Motor neuron (in vitro differentiated cells): ENCODE measurements around the gene PAK5. TPM values are rescaled to one million over a fixed set of nuclear protein-coding genes. Genes with fewer than 3 reads are reported as not detected.
"Not testable (repeated sequence)": the region's sequence is repeated elsewhere in the genome, so short reads cannot be mapped to it uniquely, and the experiment has no call there.

Source experiments
- ATAC-seq, 8 experiments: fragments of 200-7000 bp; cut with Tn5 transposase; replicated peaks in 6 of 8; 2 replicates each; pipeline ENCODE4 v1.8.0; 2021; ENCODE audit warnings: mild to moderate bottlenecking in 8 of 8, moderate library complexity in 8 of 8
- H3K27ac ChIP-seq, 2 donors: fragments of 250-450 bp; sonication (Bioruptor Pico); 2 replicates each; pipeline ENCODE4 v1.9.0; 2021; ENCODE audit warnings: antibody characterized with exemption in 2 of 2, mild to moderate bottlenecking in 2 of 2, moderate library complexity in 1 of 2
- H3K4me1 ChIP-seq, 2 donors: fragments of 250-450 bp; sonication (Bioruptor Pico); replicated peaks in 1 of 2; 2 replicates each; pipeline ENCODE4 v1.6.1; 2021; ENCODE audit warnings: antibody characterized with exemption in 2 of 2, mild to moderate bottlenecking in 2 of 2, moderate library complexity in 1 of 2
- H3K4me3 ChIP-seq, 5 donors: fragments of 250-450 bp; sonication (Bioruptor Pico); 2 replicates each; pipeline ENCODE4 v1.9.0; 2021; ENCODE audit warnings: antibody characterized with exemption in 5 of 5, mild to moderate bottlenecking in 5 of 5, moderate library complexity in 4 of 5
- WGBS, 10 experiments: fragments of 450-650 bp; shearing (Covaris generic); methylation state at CpG; one replicate each; pipeline ENCODE4 v1.0.0; 2022; 5-methylcytosine and 5-hydroxymethylcytosine counted together
- in situ Hi-C, 9 experiments: fragments of 400-800 bp; cut with MboI; loops; one replicate each; pipeline ENCODE4 v1.15.0; 2021; ENCODE audit warnings: low sequenced_read_pairs in 9 of 9, low pct_unique_long_range_greater_than_20kb in 2 of 9; ENCODE audit not compliant: unreplicated experiment in 9 of 9
- total RNA-seq, 8 experiments: library from RNA; unstranded; fragments of 300-600 nt; gene quantifications; 2 replicates each; pipeline versions ENCODE4 v1.2.3 to v1.2.4, GENCODE V29; 2022

The PAK5 gene
- total RNA-seq, 8 experiments from 2014 or later, result 2.7 to 20.0 (median 12.5) TPM

GRCh38 chr20:9647741-9648140, 191.1 kb downstream of the PAK5 start:
- in situ Hi-C loops, result loop anchor here in 2 of 9 experiments (25.0 kb wide), 1 partner anchor 265 kb away; no protein-coding TSS in a partner anchor
- no peak for ATAC-seq
- Histone ChIP-seq H3K4me1 (no peaks in the 10 kb centered on the region), H3K27ac (no peak overlapping the region), H3K4me3 (no peak overlapping the region)
- 50 to 86% (median 65%) methylated on average over 1 to 2 of the region's 2 CpGs; no CpG with 5 or more reads in 5 of the 10 experiments for WGBS, 10 experiments

GRCh38 chr20:9646375-9646774, 192.5 kb downstream of the PAK5 start:
- no peak overlapping the region for H3K4me3 ChIP-seq
- H3K27ac ChIP-seq, result no peak overlapping the region
- H3K4me1 ChIP-seq, result no peaks in the 10 kb centered on the region
- in situ Hi-C loops, result loop anchor here in 2 of 9 experiments (25.0 kb wide), 1 partner anchor 266 kb away; no protein-coding TSS in a partner anchor
- WGBS, 10 experiments, result 0 to 100% (median 84%) methylated on average over 1 to 3 of the region's 3 CpGs; no CpG with 5 or more reads in 1 of the 10 experiments
- peak in 1 of 8 experiments; percentile 57 for ATAC-seq

DNA sequence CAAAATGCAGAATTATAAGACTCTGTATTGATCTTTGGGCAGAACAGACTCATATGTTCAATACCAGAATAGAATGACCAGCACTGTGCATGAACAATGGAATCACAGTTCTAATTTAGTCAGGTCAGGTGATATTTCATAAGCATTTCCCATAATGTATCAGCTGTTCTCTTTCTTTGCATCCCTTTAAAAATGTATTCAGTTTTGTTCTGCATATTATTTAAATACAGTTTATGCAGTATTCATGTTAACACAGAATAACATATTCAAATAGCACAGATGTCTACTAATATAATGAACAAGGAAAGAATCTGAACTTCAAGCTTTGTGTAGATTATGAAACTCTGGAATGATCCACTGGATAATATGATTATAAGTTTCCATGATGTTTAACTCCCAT, 196.0 kb downstream of the PAK5 start:
- Histone ChIP-seq H3K4me1 (no peaks in the 10 kb centered on the region), H3K4me3 (no peak overlapping the region), H3K27ac (no peak overlapping the region)
- ATAC-seq, result peak in 4 of 8 experiments; percentile 21 to 97 (median 86)
- in situ Hi-C loops, result loop anchor here in 2 of 9 experiments (25.0 kb wide), 1 partner anchor 269 kb away; no protein-coding TSS in a partner anchor

DNA sequence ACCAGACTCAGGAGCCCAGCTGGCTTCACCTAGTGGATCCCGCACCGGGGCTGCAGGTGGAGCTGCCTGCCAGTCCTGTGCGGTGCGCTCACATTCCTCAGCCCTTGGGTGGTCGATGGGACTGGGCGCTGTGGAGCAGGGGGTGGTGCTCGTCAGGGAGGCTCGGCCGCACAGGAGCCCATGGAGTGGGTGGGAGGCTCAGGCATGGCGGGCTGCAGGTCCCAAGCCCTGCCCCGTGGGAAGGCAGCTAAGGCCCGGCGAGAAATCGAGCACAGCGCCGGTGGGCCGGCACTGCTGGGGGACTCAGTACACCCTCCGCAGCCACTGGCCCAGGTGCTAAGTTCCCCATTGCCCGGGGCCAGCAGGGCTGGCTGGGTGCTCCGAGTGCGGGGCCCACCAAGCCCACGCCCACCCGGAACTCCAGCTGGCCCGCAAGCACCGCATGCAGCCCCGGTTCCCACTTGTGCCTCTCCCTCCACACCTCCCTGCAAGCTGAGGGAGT, 197.3 kb downstream of the PAK5 start:
- not testable (repeated sequence) for H3K4me1 ChIP-seq, ATAC-seq, H3K4me3 ChIP-seq, H3K27ac ChIP-seq
- WGBS, 10 experiments, result 100% methylated on average over 2 of the region's 26 CpGs; no CpG with 5 or more reads in 9 of the 10 experiments
- in situ Hi-C loops, result loop anchor here in 2 of 9 experiments (25.0 kb wide), 1 partner anchor 271 kb away; no protein-coding TSS in a partner anchor

GRCh38 chr20:9637889-9638288, 201.0 kb downstream of the PAK5 start:
- in situ Hi-C loops, result loop anchor here in 2 of 9 experiments (25.0 kb wide), 1 partner anchor 274 kb away; no protein-coding TSS in a partner anchor

DNA sequence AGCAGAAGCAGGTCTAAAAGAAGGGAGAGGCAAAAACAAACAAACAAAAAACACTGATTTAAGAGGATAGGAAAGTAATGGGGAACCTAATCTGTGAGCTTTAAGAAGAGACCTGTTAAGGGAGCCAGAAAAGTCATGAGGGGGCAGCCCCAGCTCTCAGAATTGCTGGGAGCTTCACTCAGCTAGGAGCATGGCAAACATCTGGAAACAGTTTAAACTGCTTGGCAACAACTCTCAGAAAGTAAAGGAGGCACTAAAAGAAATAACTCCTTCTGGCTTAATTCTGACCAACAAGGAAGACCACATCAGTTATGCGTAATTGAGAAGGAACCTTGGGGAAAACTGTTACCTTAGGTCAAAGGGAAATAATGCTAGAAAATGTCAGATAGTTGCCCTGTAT, 203.1 kb downstream of the PAK5 start:
- in situ Hi-C loops, result loop anchor here in 2 of 9 experiments (25.0 kb wide), 1 partner anchor 277 kb away; no protein-coding TSS in a partner anchor
- Histone ChIP-seq H3K4me1 (no peaks in the 10 kb centered on the region), H3K27ac (no peak overlapping the region), H3K4me3 (no peak overlapping the region)
- 11 to 100% (median 84%) methylated on average over 1 of the region's 1 CpG for WGBS, 10 experiments
- ATAC-seq, result peak in 2 of 8 experiments; percentile 19 to 54

More at GRCh38 chr20:9637889-9638288, 201.0 kb downstream of the PAK5 start:
- WGBS, 10 experiments, result 16 to 100% (median 76%) methylated on average over 1 to 2 of the region's 2 CpGs; no CpG with 5 or more reads in 2 of the 10 experiments
- H3K4me3 ChIP-seq, result no peak overlapping the region
- H3K27ac ChIP-seq, result no peak overlapping the region
- H3K4me1 ChIP-seq, result no peaks in the 10 kb centered on the region
- ATAC-seq, result peak in 3 of 8 experiments; percentile 60

DNA sequence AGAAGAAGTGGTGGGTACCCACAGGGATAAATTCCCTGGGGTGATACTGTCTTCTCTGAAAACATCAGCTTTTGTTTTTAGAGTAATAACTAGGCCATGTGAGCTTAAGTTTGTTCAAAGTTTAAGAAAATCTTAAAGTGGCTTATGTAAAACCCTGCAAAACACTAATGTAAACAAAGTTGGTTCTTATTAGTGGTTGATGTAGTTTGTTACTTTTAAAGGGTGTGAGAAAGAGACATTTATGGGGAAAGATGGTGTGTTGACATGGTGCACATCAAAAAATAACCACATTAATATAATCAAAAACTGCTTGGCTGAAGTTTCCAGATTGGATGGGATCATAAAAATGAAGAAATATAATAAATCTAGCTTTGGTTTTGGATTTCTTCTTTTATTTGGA, 204.5 kb downstream of the PAK5 start:
- H3K27ac ChIP-seq, result no peak overlapping the region
- H3K4me3 ChIP-seq, result no peak overlapping the region
- in situ Hi-C loops, result loop anchor here in 2 of 9 experiments (25.0 kb wide), 1 partner anchor 278 kb away; no protein-coding TSS in a partner anchor
- no peak for ATAC-seq
- H3K4me1 ChIP-seq, result no peaks in the 10 kb centered on the region

DNA sequence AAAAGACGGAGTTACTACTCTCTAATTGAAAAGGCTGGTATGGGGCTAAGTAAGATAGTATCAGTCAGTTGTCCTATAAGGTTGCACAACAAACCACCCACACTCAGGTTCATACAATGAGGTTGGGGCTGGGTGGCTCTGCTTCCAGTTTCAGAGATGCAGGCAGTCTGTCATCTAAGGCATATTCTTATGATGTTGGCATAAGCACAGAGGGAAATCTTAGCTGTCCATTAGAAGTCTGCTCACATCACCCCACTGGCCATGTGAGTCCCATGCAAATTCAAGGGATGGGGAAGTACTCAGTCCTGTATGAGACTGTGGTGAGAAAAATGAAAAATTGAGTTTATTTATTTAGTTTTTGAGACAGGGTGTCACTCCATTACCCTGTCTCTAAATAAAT, 205.9 kb downstream of the PAK5 start:
- peak in 3 of 8 experiments; percentile 9 to 60 (median 21) for ATAC-seq
- no peak overlapping the region for H3K4me3 ChIP-seq
- H3K27ac ChIP-seq, result no peak overlapping the region
- in situ Hi-C loops, result loop anchor here in 2 of 9 experiments (25.0 kb wide), 1 partner anchor 279 kb away; no protein-coding TSS in a partner anchor
- WGBS, 10 experiments, result 0 to 100% (median 0%) methylated on average over 1 of the region's 1 CpG; no CpG with 5 or more reads in 5 of the 10 experiments
- no peaks in the 10 kb centered on the region for H3K4me1 ChIP-seq

DNA sequence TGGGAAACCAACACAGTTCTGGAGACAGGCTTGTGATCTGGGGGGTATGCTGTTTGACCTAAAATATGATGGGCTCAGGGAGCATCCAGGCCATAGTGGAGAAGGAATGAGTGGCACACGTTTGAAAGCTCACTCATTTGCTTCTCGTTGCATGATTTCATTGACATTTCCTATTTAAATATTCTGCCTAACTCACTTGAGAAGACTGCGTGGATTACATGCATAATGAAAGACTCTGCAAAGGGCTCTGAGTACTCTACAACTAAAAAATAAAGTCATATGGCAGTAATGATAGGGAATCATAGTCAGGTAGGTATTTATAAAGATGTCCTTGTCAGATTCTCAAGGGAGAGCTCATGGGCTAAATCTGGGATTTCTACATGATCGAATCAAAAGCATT, 206.6 kb downstream of the PAK5 start:
- H3K4me3 ChIP-seq, result no peak overlapping the region
- 0 to 100% (median 70%) methylated on average over 1 to 4 of the region's 4 CpGs; no CpG with 5 or more reads in 1 of the 10 experiments for WGBS, 10 experiments
- H3K4me1 ChIP-seq, result no peaks in the 10 kb centered on the region
- H3K27ac ChIP-seq, result no peak overlapping the region
- peak in 3 of 8 experiments; percentile 46 to 75 (median 72) for ATAC-seq
- in situ Hi-C loops, result loop anchor here in 2 of 9 experiments (25.0 kb wide), 1 partner anchor 280 kb away; no protein-coding TSS in a partner anchor

- Histone ChIP-seq H3K27ac (no peak overlapping the region), H3K4me1 (no peaks in the 10 kb centered on the region), H3K4me3 (no peak overlapping the region)
- ATAC-seq, result peak in 2 of 8 experiments; percentile 47 to 74
- in situ Hi-C loops, result loop anchor here in 2 of 9 experiments (25.0 kb wide), 1 partner anchor 282 kb away; no protein-coding TSS in a partner anchor
- WGBS, 10 experiments, result 25 to 100% (median 74%) methylated on average over 1 to 2 of the region's 2 CpGs; no CpG with 5 or more reads in 3 of the 10 experiments
Observed at GRCh38 chr20:9630554-9630953, 208.3 kb downstream of the PAK5 start.

- Histone ChIP-seq H3K4me1 (no peaks in the 10 kb centered on the region), H3K4me3 (no peak overlapping the region), H3K27ac (no peak overlapping the region)
- 50 to 100% (median 82%) methylated on average over 1 to 5 of the region's 5 CpGs; no CpG with 5 or more reads in 1 of the 10 experiments for WGBS, 10 experiments
- in situ Hi-C loops, result loop anchor here in 2 of 9 experiments (25.0 kb wide), 1 partner anchor 282 kb away; no protein-coding TSS in a partner anchor
- ATAC-seq, result no peak
Observed at GRCh38 chr20:9629831-9630230, 209.0 kb downstream of the PAK5 start.

DNA sequence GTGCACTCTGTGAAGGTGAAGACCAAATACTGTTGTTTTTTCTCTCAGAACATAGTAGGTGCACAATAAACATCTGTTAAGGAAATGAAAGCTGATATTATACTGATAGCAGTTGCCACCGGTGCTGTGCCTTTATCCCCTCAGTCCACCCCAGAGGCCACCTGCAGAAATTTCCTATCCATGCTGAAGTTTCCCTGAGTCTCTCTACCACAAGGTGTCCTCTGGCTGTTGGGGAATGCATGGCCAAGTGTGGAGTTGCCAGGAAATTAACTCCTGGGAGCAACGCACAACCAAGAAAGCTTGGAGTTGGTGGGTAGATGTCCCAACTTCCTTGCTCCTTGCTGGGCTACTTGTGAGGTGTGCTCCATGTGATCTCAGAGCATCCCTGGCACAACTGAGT, 210.3 kb downstream of the PAK5 start:
- no peak for ATAC-seq
- 75 to 100% (median 90%) methylated on average over 1 to 2 of the region's 2 CpGs; no CpG with 5 or more reads in 2 of the 10 experiments for WGBS, 10 experiments
- Histone ChIP-seq H3K4me3 (no peak overlapping the region), H3K27ac (no peak overlapping the region), H3K4me1 (no peaks in the 10 kb centered on the region)
- in situ Hi-C loops, result loop anchor here in 2 of 9 experiments (25.0 kb wide), 1 partner anchor 284 kb away; no protein-coding TSS in a partner anchor

- in situ Hi-C loops, result loop anchor here in 2 of 9 experiments (25.0 kb wide), 1 partner anchor 284 kb away; no protein-coding TSS in a partner anchor
- no peak overlapping the region for H3K27ac ChIP-seq
- no peak overlapping the region for H3K4me3 ChIP-seq
- no peaks in the 10 kb centered on the region for H3K4me1 ChIP-seq
- no peak for ATAC-seq
Observed at GRCh38 chr20:9628141-9628540, 210.7 kb downstream of the PAK5 start.
